Keratinocyte (primary cell): ENCODE measurements around the gene ABCA12. TPM values are rescaled to one million over a fixed set of nuclear protein-coding genes. Genes with fewer than 3 reads are reported as not detected.

ENCODE experiments used
- DNase-seq: peaks from one replicate; pipeline ENCODE4 v3.0.0-alpha.2; 2011; ENCODE audit warnings: low read depth, missing footprints, low spot score
- FAIRE-seq: peaks from 2 replicates; lab custom pipeline; 2011; peaks lifted over from hg19 to GRCh38; lab: Jason Lieb, UNC
- H2AFZ ChIP-seq: 2 replicates; pipeline ENCODE4 v1.6.0; 2012; ENCODE audit warnings: low read length, control low read depth, inconsistent platforms; ENCODE audit not compliant: control insufficient read depth
- H3K27ac ChIP-seq: 2 replicates; pipeline ENCODE4 v1.5.1; 2011; ENCODE audit warnings: low read length; ENCODE audit not compliant: control insufficient read depth, insufficient read depth
- H3K27me3 ChIP-seq: 3 replicates; pipeline ENCODE4 v1.6.0; 2011; ENCODE audit warnings: low read length; ENCODE audit not compliant: control insufficient read depth, insufficient read depth; ENCODE audit errors: extremely low read depth
- H3K36me3 ChIP-seq, 2 experiments: 2 replicates in 1 of 2; 3 replicates in 1 of 2; pipeline ENCODE4 v1.5.1; 2011; ENCODE audit warnings: low read length in 2 of 2, mild to moderate bottlenecking in 1 of 2; ENCODE audit not compliant: control insufficient read depth in 2 of 2, insufficient read depth in 2 of 2; ENCODE audit errors: extremely low read depth in 1 of 2
- H3K4me1 ChIP-seq: 3 replicates; pipeline ENCODE4 v1.5.1; 2011; ENCODE audit warnings: low read length; ENCODE audit not compliant: control insufficient read depth, insufficient read depth; ENCODE audit errors: extremely low read depth
- H3K4me2 ChIP-seq: 3 replicates; pipeline ENCODE4 v1.6.0; 2011; ENCODE audit warnings: low read depth, low read length; ENCODE audit not compliant: control insufficient read depth, insufficient read depth; ENCODE audit errors: extremely low read depth
- H3K4me3 ChIP-seq, 3 experiments: fragments of 200-600 bp in 1 of 3; sonication (generic) in 1 of 3; 2 replicates in 2 of 3; 3 replicates in 1 of 3; pipeline ENCODE4 v1.5.1; 2011 to 2016; ENCODE audit warnings: low read length in 3 of 3, mild to moderate bottlenecking in 3 of 3, control low read depth in 2 of 3, inconsistent platforms in 1 of 3, low read depth in 1 of 3, mixed read lengths in 1 of 3, mixed run types in 1 of 3, moderate library complexity in 1 of 3; ENCODE audit not compliant: control insufficient read depth in 2 of 3, insufficient read depth in 2 of 3; ENCODE audit errors: extremely low read depth in 1 of 3
- H3K79me2 ChIP-seq: 2 replicates; pipeline ENCODE4 v1.6.0; 2012; ENCODE audit warnings: low read length; ENCODE audit not compliant: control insufficient read depth, insufficient read depth
- H3K9ac ChIP-seq: 3 replicates; pipeline ENCODE4 v1.6.0; 2011; ENCODE audit warnings: low read length; ENCODE audit not compliant: control insufficient read depth, insufficient read depth; ENCODE audit errors: extremely low read depth
- H3K9me1 ChIP-seq: 3 replicates; pipeline ENCODE4 v1.6.0; 2011; ENCODE audit warnings: low read length; ENCODE audit not compliant: control insufficient read depth, insufficient read depth; ENCODE audit errors: extremely low read depth
- H3K9me3 ChIP-seq: 2 replicates; pipeline ENCODE4 v1.5.1; 2012; ENCODE audit warnings: low read depth, low read length; ENCODE audit not compliant: control insufficient read depth
- H4K20me1 ChIP-seq: 3 replicates; pipeline ENCODE4 v1.6.0; 2011; ENCODE audit warnings: low read length; ENCODE audit not compliant: control insufficient read depth, insufficient read depth; ENCODE audit errors: extremely low read depth
- CTCF ChIP-seq, 3 experiments: IDR thresholded peaks in 1 of 3; conservative IDR thresholded peaks in 1 of 3; optimal IDR thresholded peaks in 1 of 3; 2 replicates in 2 of 3; 3 replicates in 1 of 3; pipeline versions ENCODE3 to v1.5.1; 2011; ENCODE audit warnings: low read length in 3 of 3, mild to moderate bottlenecking in 3 of 3, moderate library complexity in 2 of 3, control low read depth in 1 of 3, inconsistent platforms in 1 of 3; ENCODE audit not compliant: insufficient read depth in 2 of 3; ENCODE audit errors: extremely low read depth in 1 of 3
- EZH2 ChIP-seq: IDR thresholded peaks from one replicate; pipeline ENCODE4 v1.6.1; 2012; ENCODE audit warnings: inconsistent platforms, mild to moderate bottlenecking, low read length, moderate library complexity
- dilution Hi-C: fragments of 300-500 bp; cut with MboI; formaldehyde crosslinking; loops from one replicate; pipeline ENCODE4 v1.7.0; 2020; ENCODE audit warnings: low sequenced_read_pairs; ENCODE audit not compliant: extremely low pct_ligation_motif_present
- polyA plus RNA-seq, 5 experiments: library from polyadenylated mRNA; depleted of rRNA in 3 of 5; stranded (reverse) in 3 of 5; stranded (forward) in 1 of 5; unstranded in 1 of 5; fragments of >200 nt; gene quantifications; 1 replicate in 1 of 5; 2 replicates in 3 of 5; 3 replicates in 1 of 5; pipeline versions ENCODE4 v1.2.1 to v1.2.3, GENCODE V29; 2011 to 2012; ENCODE audit warnings: missing spikeins in 2 of 5, low read depth in 1 of 5, low replicate concordance in 1 of 5

The ABCA12 gene
- polyA plus RNA-seq, 1 donor (not counting 4 experiments of a cell fraction or from before 2014, with no cell fraction given): 10.9 TPM

- no peaks in the 10 kb centered on the region for H3K79me2 ChIP-seq
- H3K9me1 ChIP-seq: no peaks in the 10 kb centered on the region
- no peaks in the 10 kb centered on the region for H3K36me3 ChIP-seq
- H4K20me1 ChIP-seq: no peaks in the 10 kb centered on the region
- H3K4me2 ChIP-seq: no peak overlapping the region
- no peaks in the 10 kb centered on the region for H3K9me3 ChIP-seq
- TF ChIP-seq EZH2: no peak
- no peak for TF ChIP-seq CTCF (optimal IDR thresholded peaks at IDR 0.05 in 1 of 3, IDR thresholded peaks at IDR 0.05 in 1 of 3, conservative IDR thresholded peaks at IDR 0.05 in 1 of 3; ENCODE audit: extremely low read depth in 1 of 3, insufficient read depth in 2 of 3, low read length in 3 of 3)
- dilution Hi-C loops: no loop called here
- H3K4me1 ChIP-seq: no peaks in the 10 kb centered on the region
- FAIRE-seq (no peak), DNase-seq (no peak)
- no peaks in the 10 kb centered on the region for H3K27me3 ChIP-seq
- no peak overlapping the region for H3K27ac ChIP-seq
- H3K4me3 ChIP-seq: no peak overlapping the region
- H3K9ac ChIP-seq: no peak overlapping the region
- H2AFZ ChIP-seq: no peak overlapping the region
Observed at GRCh38 chr2:215156453-215156852, 18.0 kb upstream of the ABCA12 start.

GRCh38 chr2:215149894-215150293 lies 11.5 kb upstream of the ABCA12 start:
- Histone ChIP-seq H3K9ac (no peak overlapping the region), H3K36me3 (no peaks in the 10 kb centered on the region), H3K4me1 (no peaks in the 10 kb centered on the region), H3K9me3 (no peaks in the 10 kb centered on the region), H2AFZ (no peak overlapping the region), H3K27ac (no peak overlapping the region), H3K4me2 (no peak overlapping the region), H3K4me3 (no peak overlapping the region), H3K79me2 (no peaks in the 10 kb centered on the region), H3K27me3 (no peaks in the 10 kb centered on the region), H3K9me1 (no peaks in the 10 kb centered on the region), H4K20me1 (no peaks in the 10 kb centered on the region)
- FAIRE-seq (no peak), DNase-seq (no peak)
- dilution Hi-C loops: no loop called here
- TF ChIP-seq CTCF (optimal IDR thresholded peaks at IDR 0.05 in 1 of 3, IDR thresholded peaks at IDR 0.05 in 1 of 3, conservative IDR thresholded peaks at IDR 0.05 in 1 of 3; ENCODE audit: extremely low read depth in 1 of 3, insufficient read depth in 2 of 3, low read length in 3 of 3) (no peak), EZH2 (no peak)
